GM23338 (cell line): ENCODE data around the gene CACNA2D1.

Source experiments
- CREB1 ChIP-seq: fragments of 250-450 bp; sonication (Bioruptor Pico); IDR thresholded peaks from 2 replicates; pipeline ENCODE4 v1.5.0; 2020; ENCODE audit warnings: low read depth, mild to moderate bottlenecking, moderate library complexity
- EZH2 ChIP-seq: fragments of 200-600 bp; sonication (generic); IDR thresholded peaks from one replicate; pipeline ENCODE4 v1.8.0; 2017; ENCODE audit warnings: antibody characterized with exemption, mild to moderate bottlenecking, low read depth; ENCODE audit not compliant: unreplicated experiment
- EZH2phosphoT487 ChIP-seq: fragments of 200-600 bp; sonication (generic); IDR thresholded peaks from one replicate; pipeline ENCODE4 v1.8.1; 2018; ENCODE audit warnings: antibody characterized with exemption; ENCODE audit not compliant: unreplicated experiment
- JUNB ChIP-seq: IDR thresholded peaks from one replicate; pipeline ENCODE4 v1.6.1; 2016; ENCODE audit warnings: antibody characterized with exemption; ENCODE audit not compliant: unreplicated experiment
- NANOG ChIP-seq: IDR thresholded peaks from 2 replicates; pipeline ENCODE4 v1.6.1; 2016; ENCODE audit warnings: antibody characterized with exemption, borderline replicate concordance
- POLR2AphosphoS5 ChIP-seq: IDR thresholded peaks from 2 replicates; pipeline ENCODE4 v1.6.1; 2016; ENCODE audit warnings: antibody characterized with exemption, low read depth
- TF ChIP-seq, protein P1 (sequence below), 2 experiments: fragments of 200-600 bp in 1 of 2; sonication (generic) in 1 of 2; conservative IDR thresholded peaks; 2 replicates each; pipeline versions ENCODE4 v1.5.1 to v1.6.1; 2016 to 2017; ENCODE audit warnings: antibody characterized with exemption in 2 of 2, low read depth in 2 of 2, mild to moderate bottlenecking in 2 of 2, moderate library complexity in 1 of 2
- TF ChIP-seq, protein P2 (sequence below): IDR thresholded peaks from one replicate; pipeline ENCODE4 v1.6.1; 2018; ENCODE audit warnings: antibody characterized with exemption; ENCODE audit not compliant: unreplicated experiment

DNA sequence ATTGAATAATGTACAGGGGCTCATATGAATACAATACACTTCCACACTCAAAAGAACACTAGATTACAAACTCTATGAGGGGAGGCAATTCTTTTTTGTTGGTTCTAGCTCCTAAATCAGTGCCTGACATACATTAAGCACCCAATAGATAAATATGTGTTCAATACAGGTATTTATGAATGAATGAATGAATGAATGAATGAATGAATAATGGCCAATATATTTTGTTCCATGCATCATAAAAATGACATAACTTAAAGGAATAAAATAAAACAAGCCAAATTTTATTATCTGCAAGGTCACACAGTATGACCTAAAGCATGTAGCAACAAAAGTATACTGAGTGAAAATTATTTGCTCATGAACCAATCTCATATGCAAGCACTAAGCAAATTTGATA lies 168.9 kb downstream of the CACNA2D1 start:
- TF ChIP-seq, protein P1, sequence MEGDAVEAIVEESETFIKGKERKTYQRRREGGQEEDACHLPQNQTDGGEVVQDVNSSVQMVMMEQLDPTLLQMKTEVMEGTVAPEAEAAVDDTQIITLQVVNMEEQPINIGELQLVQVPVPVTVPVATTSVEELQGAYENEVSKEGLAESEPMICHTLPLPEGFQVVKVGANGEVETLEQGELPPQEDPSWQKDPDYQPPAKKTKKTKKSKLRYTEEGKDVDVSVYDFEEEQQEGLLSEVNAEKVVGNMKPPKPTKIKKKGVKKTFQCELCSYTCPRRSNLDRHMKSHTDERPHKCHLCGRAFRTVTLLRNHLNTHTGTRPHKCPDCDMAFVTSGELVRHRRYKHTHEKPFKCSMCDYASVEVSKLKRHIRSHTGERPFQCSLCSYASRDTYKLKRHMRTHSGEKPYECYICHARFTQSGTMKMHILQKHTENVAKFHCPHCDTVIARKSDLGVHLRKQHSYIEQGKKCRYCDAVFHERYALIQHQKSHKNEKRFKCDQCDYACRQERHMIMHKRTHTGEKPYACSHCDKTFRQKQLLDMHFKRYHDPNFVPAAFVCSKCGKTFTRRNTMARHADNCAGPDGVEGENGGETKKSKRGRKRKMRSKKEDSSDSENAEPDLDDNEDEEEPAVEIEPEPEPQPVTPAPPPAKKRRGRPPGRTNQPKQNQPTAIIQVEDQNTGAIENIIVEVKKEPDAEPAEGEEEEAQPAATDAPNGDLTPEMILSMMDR (conservative IDR thresholded peaks at IDR 0.05; ENCODE audit: low read depth in 2 of 2) = no peak
- TF ChIP-seq JUNB (no peak), EZH2 (no peak), EZH2phosphoT487 (no peak), NANOG (no peak), CREB1 (CRISPR knock-in tag) (no peak), POLR2AphosphoS5 (no peak)
- TF ChIP-seq, protein P2, sequence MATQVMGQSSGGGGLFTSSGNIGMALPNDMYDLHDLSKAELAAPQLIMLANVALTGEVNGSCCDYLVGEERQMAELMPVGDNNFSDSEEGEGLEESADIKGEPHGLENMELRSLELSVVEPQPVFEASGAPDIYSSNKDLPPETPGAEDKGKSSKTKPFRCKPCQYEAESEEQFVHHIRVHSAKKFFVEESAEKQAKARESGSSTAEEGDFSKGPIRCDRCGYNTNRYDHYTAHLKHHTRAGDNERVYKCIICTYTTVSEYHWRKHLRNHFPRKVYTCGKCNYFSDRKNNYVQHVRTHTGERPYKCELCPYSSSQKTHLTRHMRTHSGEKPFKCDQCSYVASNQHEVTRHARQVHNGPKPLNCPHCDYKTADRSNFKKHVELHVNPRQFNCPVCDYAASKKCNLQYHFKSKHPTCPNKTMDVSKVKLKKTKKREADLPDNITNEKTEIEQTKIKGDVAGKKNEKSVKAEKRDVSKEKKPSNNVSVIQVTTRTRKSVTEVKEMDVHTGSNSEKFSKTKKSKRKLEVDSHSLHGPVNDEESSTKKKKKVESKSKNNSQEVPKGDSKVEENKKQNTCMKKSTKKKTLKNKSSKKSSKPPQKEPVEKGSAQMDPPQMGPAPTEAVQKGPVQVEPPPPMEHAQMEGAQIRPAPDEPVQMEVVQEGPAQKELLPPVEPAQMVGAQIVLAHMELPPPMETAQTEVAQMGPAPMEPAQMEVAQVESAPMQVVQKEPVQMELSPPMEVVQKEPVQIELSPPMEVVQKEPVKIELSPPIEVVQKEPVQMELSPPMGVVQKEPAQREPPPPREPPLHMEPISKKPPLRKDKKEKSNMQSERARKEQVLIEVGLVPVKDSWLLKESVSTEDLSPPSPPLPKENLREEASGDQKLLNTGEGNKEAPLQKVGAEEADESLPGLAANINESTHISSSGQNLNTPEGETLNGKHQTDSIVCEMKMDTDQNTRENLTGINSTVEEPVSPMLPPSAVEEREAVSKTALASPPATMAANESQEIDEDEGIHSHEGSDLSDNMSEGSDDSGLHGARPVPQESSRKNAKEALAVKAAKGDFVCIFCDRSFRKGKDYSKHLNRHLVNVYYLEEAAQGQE = no peak
